ENCODE data around the gene FOXJ1.

GRCh38 chr17:76103274-76104139 lies 37.5 kb downstream of the FOXJ1 start, which contains the start of gene EXOC7:
- TF ChIP-seq CTCF (IDR thresholded peaks at IDR 0.05; ENCODE audit: poor library complexity) (no peak), EZH2phosphoT487 (IDR thresholded peaks at IDR 0.05; ENCODE audit: low read depth, severe bottlenecking, unreplicated experiment) (no peak)
